ENCODE data around the gene MAPKAP1. TPM values are rescaled to one million over a fixed set of nuclear protein-coding genes. Genes with fewer than 3 reads are reported as not detected.

MAPKAP1 gene
- total and polyA plus RNA-seq, 2 experiments from 2014 or later, result 68.4 to 98.5 TPM

GRCh38 chr9:125405938-125406809 lies 300.8 kb downstream of the MAPKAP1 start:
- no peak overlapping the region for H3K4me3 Mint-ChIP-seq
- no peaks in the 10 kb centered on the region for H3K36me3 ChIP-seq (ENCODE audit: insufficient read depth)
- no peak overlapping the region for H3K4me2 ChIP-seq

More at GRCh38 chr9:125405938-125406809, 300.8 kb downstream of the MAPKAP1 start:
- no peaks in the 10 kb centered on the region for H4K20me1 ChIP-seq (replicated peaks; ENCODE audit: insufficient read depth)
- no peak overlapping the region for H2AFZ ChIP-seq
- H3K4me1 ChIP-seq (ENCODE audit: insufficient read depth), result no peaks in the 10 kb centered on the region
- ATAC-seq, result no peak
- TF ChIP-seq NANOG (IDR thresholded peaks at IDR 0.05; ENCODE audit: borderline replicate concordance) (no peak), POLR2AphosphoS5 (IDR thresholded peaks at IDR 0.05; ENCODE audit: low read depth) (no peak), STAT1 (IDR thresholded peaks at IDR 0.05; ENCODE audit: unreplicated experiment) (no peak)
- TF ChIP-seq, protein P1, sequence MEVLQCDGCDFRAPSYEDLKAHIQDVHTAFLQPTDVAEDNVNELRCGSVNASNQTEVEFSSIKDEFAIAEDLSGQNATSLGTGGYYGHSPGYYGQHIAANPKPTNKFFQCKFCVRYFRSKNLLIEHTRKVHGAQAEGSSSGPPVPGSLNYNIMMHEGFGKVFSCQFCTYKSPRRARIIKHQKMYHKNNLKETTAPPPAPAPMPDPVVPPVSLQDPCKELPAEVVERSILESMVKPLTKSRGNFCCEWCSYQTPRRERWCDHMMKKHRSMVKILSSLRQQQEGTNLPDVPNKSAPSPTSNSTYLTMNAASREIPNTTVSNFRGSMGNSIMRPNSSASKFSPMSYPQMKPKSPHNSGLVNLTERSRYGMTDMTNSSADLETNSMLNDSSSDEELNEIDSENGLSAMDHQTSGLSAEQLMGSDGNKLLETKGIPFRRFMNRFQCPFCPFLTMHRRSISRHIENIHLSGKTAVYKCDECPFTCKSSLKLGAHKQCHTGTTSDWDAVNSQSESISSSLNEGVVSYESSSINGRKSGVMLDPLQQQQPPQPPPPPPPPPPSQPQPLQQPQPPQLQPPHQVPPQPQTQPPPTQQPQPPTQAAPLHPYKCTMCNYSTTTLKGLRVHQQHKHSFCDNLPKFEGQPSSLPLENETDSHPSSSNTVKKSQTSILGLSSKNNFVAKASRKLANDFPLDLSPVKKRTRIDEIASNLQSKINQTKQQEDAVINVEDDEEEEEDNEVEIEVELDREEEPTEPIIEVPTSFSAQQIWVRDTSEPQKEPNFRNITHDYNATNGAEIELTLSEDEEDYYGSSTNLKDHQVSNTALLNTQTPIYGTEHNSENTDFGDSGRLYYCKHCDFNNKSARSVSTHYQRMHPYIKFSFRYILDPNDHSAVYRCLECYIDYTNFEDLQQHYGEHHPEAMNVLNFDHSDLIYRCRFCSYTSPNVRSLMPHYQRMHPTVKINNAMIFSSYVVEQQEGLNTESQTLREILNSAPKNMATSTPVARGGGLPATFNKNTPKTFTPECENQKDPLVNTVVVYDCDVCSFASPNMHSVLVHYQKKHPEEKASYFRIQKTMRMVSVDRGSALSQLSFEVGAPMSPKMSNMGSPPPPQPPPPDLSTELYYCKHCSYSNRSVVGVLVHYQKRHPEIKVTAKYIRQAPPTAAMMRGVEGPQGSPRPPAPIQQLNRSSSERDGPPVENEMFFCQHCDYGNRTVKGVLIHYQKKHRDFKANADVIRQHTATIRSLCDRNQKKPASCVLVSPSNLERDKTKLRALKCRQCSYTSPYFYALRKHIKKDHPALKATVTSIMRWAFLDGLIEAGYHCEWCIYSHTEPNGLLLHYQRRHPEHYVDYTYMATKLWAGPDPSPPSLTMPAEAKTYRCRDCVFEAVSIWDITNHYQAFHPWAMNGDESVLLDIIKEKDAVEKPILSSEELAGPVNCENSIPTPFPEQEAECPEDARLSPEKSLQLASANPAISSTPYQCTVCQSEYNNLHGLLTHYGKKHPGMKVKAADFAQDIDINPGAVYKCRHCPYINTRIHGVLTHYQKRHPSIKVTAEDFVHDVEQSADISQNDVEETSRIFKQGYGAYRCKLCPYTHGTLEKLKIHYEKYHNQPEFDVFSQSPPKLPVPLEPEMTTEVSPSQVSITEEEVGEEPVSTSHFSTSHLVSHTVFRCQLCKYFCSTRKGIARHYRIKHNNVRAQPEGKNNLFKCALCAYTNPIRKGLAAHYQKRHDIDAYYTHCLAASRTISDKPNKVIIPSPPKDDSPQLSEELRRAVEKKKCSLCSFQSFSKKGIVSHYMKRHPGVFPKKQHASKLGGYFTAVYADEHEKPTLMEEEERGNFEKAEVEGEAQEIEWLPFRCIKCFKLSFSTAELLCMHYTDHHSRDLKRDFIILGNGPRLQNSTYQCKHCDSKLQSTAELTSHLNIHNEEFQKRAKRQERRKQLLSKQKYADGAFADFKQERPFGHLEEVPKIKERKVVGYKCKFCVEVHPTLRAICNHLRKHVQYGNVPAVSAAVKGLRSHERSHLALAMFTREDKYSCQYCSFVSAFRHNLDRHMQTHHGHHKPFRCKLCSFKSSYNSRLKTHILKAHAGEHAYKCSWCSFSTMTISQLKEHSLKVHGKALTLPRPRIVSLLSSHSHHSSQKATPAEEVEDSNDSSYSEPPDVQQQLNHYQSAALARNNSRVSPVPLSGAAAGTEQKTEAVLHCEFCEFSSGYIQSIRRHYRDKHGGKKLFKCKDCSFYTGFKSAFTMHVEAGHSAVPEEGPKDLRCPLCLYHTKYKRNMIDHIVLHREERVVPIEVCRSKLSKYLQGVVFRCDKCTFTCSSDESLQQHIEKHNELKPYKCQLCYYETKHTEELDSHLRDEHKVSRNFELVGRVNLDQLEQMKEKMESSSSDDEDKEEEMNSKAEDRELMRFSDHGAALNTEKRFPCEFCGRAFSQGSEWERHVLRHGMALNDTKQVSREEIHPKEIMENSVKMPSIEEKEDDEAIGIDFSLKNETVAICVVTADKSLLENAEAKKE (CRISPR knock-in tag; IDR thresholded peaks at IDR 0.05), result no peak
- 0 out of 2 replicates have a peak, but pooled peaks cover 7% of the 10 kb centered on the region for H3F3A ChIP-seq (replicated peaks; ENCODE audit: low read depth)
- no peaks in the 10 kb centered on the region for H3K36me3 Mint-ChIP-seq (ENCODE audit: low read depth)
- H3K79me2 ChIP-seq (replicated peaks; ENCODE audit: insufficient read depth), result no peaks in the 10 kb centered on the region
- no peak overlapping the region for H3K27ac ChIP-seq (ENCODE audit: low read depth)
- no peak overlapping the region for H3K4me3 ChIP-seq
- H3K27me3 ChIP-seq (ENCODE audit: insufficient read depth), result peaks cover 10% of the 10 kb centered on the region; the same call in 1 of the 2 replicates
- H3K9me3 Mint-ChIP-seq, result no peaks in the 10 kb centered on the region; the same call in 2 of the 3 replicates
- peaks cover 19% of the 10 kb centered on the region for H3K27me3 Mint-ChIP-seq (ENCODE audit: insufficient read depth, low read depth, poor library complexity)
- no peak for DNase-seq (ENCODE audit: low spot score)
- H3K27ac Mint-ChIP-seq, result no peak overlapping the region
- no peaks in the 10 kb centered on the region for H3K9me2 ChIP-seq (ENCODE audit: insufficient read depth)
- peaks cover 10% of the 10 kb centered on the region for H3K4me1 Mint-ChIP-seq

Measured in GM23338 (cell line).